K562 (cell line): ENCODE results near the gene STYXL1. TPM values are rescaled to one million over a fixed set of nuclear protein-coding genes. Genes with fewer than 3 reads are reported as not detected.
A peak's percentile ranks its signal among the peaks of the same experiment; 100 is the strongest.

ENCODE experiments used
- ARID2 ChIP-seq: fragments of 450-650 bp; IDR thresholded peaks from 2 replicates; pipeline ENCODE4 v1.6.1; 2017; ENCODE audit warnings: antibody characterized with exemption, mild to moderate bottlenecking
- BDP1 ChIP-seq: IDR thresholded peaks from 3 replicates; pipeline ENCODE4 v1.6.1; 2011; ENCODE audit not compliant: insufficient read length, insufficient read depth
- CHD1 ChIP-seq: fragments of 200-600 bp; sonication (generic); IDR thresholded peaks from one replicate; pipeline ENCODE4 v1.6.1; 2012; ENCODE audit warnings: mild to moderate bottlenecking, moderate library complexity, low read length, inconsistent platforms
- CREBBP ChIP-seq: IDR thresholded peaks from one replicate; pipeline ENCODE4 v1.6.1; 2012; ENCODE audit warnings: low read depth, mild to moderate bottlenecking, control low read depth, inconsistent platforms, low read length
- EHMT2 ChIP-seq: fragments of 450-650 bp; IDR thresholded peaks from 2 replicates; pipeline ENCODE4 v1.6.1; 2018; ENCODE audit warnings: antibody characterized with exemption
- FOSL1 ChIP-seq: fragments of 200-800 bp; sonication (Bioruptor generic); conservative IDR thresholded peaks from 2 replicates; pipeline ENCODE4 v1.6.1; 2016; ENCODE audit warnings: missing genetic modification characterization, missing compliant biosample characterization
- GATA2 ChIP-seq: sonication (generic); formaldehyde crosslinking; IDR thresholded peaks from 2 replicates; pipeline ENCODE4 v1.4.0; 2020; ENCODE audit warnings: mild to moderate bottlenecking, missing genetic modification reagents
- GTF2F1 ChIP-seq: IDR thresholded peaks from 2 replicates; pipeline ENCODE4 v1.6.1; 2011; ENCODE audit warnings: low read depth, low read length, improper control_type of control experiment
- JUND ChIP-seq, 2 experiments: IDR thresholded peaks; 2 replicates in 1 of 2; 3 replicates in 1 of 2; pipeline ENCODE4 v1.6.1; 2011; ENCODE audit warnings: borderline replicate concordance in 2 of 2, low read depth in 2 of 2, low read length in 2 of 2, improper control_type of control experiment in 1 of 2, missing biosample characterization in 1 of 2, missing genetic modification characterization in 1 of 2, missing genetic modification reagents in 1 of 2
- NUFIP1 ChIP-seq: fragments of 450-650 bp; IDR thresholded peaks from 2 replicates; pipeline ENCODE4 v1.6.1; 2018; ENCODE audit not compliant: partially characterized antibody
- POLR2H ChIP-seq: IDR thresholded peaks from 2 replicates; pipeline ENCODE4 v1.6.1; 2016; ENCODE audit warnings: missing genetic modification characterization, low read depth, mild to moderate bottlenecking, control low read depth, missing compliant biosample characterization, moderate library complexity
- PYGO2 ChIP-seq: fragments of 450-650 bp; IDR thresholded peaks from 2 replicates; pipeline ENCODE4 v1.6.1; 2016; ENCODE audit warnings: mild to moderate bottlenecking, missing genetic modification characterization, moderate library complexity, missing compliant biosample characterization
- SMAD2 ChIP-seq: fragments of 150-350 bp; IDR thresholded peaks from 2 replicates; pipeline ENCODE4 v1.6.1; 2014; ENCODE audit warnings: low read depth, mild to moderate bottlenecking, low read length
- SMARCA4 ChIP-seq: fragments of 450-650 bp; IDR thresholded peaks from 2 replicates; pipeline ENCODE4 v1.6.1; 2016
- TCF7L2 ChIP-seq: fragments of 150-350 bp; IDR thresholded peaks from 2 replicates; pipeline ENCODE4 v1.6.1; 2016; ENCODE audit warnings: low read depth, mild to moderate bottlenecking, low read length, moderate library complexity
- ZNF143 ChIP-seq: sonication (generic); formaldehyde crosslinking; IDR thresholded peaks from 2 replicates; pipeline ENCODE4 v1.9.0; 2022; ENCODE audit warnings: mild to moderate bottlenecking, missing genetic modification reagents
- ZNF347 ChIP-seq: fragments of 450-650 bp; formaldehyde crosslinking; IDR thresholded peaks from 2 replicates; pipeline ENCODE4 v1.4.0; 2020; ENCODE audit warnings: low read depth, mild to moderate bottlenecking, moderate library complexity
- ZNF408 ChIP-seq: fragments of 250-450 bp; sonication (Bioruptor Pico); IDR thresholded peaks from 2 replicates; pipeline ENCODE4 v1.4.0; 2020; ENCODE audit warnings: low read depth, mild to moderate bottlenecking, moderate library complexity
- polyA plus RNA-seq, 8 experiments: library from polyadenylated mRNA; depleted of rRNA in 4 of 8; stranded (reverse) in 5 of 8; unstranded in 3 of 8; fragments of >200 nt; fragmentation: Nextera tagmentation in 2 of 8; fragmentation: Illumina TruSeq in 1 of 8; extraction: Ambion mirVana in 2 of 8; extraction: Trizol in 1 of 8; gene quantifications; 2 replicates each; pipeline versions ENCODE4 v1.2.1 to v1.2.3, GENCODE V29; 2011 to 2014; ENCODE audit warnings: inconsistent platforms in 1 of 8, missing spikeins in 1 of 8
- total RNA-seq, 7 experiments: library from RNA; depleted of rRNA in 6 of 7; stranded (reverse); fragments of >200 nt in 6 of 7; fragmentation: Illumina TruSeq in 2 of 7; extraction: Trizol in 2 of 7; gene quantifications; 2 replicates each; pipeline versions ENCODE4 v1.2.1 to v1.2.3, GENCODE V29; 2011 to 2021; ENCODE audit warnings: low replicate concordance in 1 of 7
- TF ChIP-seq, protein P1 (sequence below): fragments of 450-650 bp; IDR thresholded peaks from 2 replicates; pipeline ENCODE4 v1.6.1; 2016; ENCODE audit warnings: low read depth
- TF ChIP-seq, protein P2 (sequence below): fragments of 250-450 bp; sonication (Bioruptor Pico); IDR thresholded peaks from 2 replicates; pipeline ENCODE4 v1.4.0; 2020

STYXL1 gene
- total and polyA plus RNA-seq, 9 of the 15 experiments (the other 6 are each of a cell fraction or from before 2014, with no cell fraction given), result 36.5 to 97.2 (median 49.9) TPM

DNA sequence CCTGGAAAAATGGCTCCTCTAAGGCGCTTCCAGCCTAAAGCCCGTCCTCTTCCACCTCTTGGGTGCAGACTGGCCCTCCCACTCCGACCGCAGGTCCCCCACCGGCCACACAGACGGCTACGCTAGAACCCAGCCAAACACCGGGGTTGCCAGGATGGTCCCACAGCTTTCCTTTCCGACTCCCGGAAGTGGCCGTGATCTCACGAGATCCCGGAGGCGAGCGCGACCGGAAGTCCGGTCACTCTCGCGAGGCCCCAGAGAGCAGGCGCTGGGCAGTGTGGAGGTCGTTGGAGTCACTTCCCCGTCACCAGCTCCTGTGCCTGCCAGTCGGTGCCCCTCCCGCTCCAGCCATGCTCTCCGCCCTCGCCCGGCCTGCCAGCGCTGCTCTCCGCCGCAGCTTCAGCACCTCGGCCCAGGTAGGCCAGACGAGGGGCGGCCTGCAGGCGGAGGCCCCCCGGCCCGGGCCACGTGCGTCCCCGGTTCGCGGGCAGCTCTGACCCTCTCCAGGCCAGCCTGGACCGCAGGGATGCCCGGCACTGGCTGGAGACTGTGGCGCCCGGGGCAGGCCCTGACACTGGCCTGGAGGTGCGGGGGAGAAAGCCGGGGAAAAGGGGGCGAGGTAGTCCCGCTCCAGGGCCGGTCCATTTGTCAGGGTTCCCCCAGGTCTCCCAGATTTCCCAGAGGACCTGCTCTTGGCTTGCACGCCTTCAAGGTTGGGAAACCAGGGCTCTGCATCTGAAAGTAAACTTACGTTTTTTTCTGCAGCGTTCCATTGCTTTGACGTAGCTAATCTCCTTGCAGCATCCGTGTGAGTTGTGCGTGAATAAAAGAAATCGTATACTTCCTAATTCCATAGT, at the start of gene STYXL1, which contains the start of gene MDH2 (continued):
- TF ChIP-seq JUND (IDR thresholded peaks at IDR 0.05; ENCODE audit: borderline replicate concordance, low read depth, low read length) (peak; percentile 66), JUND (tag; IDR thresholded peaks at IDR 0.05; ENCODE audit: borderline replicate concordance, low read depth, low read length) (peak; percentile 38; the same call in 1 of the 3 replicates), TCF7L2 (no peak), FOSL1 (tag) (no peak), SMARCA4 (no peak), GATA2 (CRISPR knock-in tag) (no peak; the same call in 1 of the 2 replicates), CREBBP (no peak), ZNF143 (CRISPR knock-in tag) (no peak), NUFIP1 (no peak), EHMT2 (no peak), GTF2F1 (peak; percentile 86; the same call in 1 of the 2 replicates), ZNF408 (CRISPR knock-in tag) (no peak), BDP1 (no peak), ZNF347 (CRISPR knock-in tag) (no peak), PYGO2 (no peak), SMAD2 (no peak), CHD1 (peak; percentile 70), ARID2 (no peak), POLR2H (tag) (peak; percentile 89)
- TF ChIP-seq, protein P1, sequence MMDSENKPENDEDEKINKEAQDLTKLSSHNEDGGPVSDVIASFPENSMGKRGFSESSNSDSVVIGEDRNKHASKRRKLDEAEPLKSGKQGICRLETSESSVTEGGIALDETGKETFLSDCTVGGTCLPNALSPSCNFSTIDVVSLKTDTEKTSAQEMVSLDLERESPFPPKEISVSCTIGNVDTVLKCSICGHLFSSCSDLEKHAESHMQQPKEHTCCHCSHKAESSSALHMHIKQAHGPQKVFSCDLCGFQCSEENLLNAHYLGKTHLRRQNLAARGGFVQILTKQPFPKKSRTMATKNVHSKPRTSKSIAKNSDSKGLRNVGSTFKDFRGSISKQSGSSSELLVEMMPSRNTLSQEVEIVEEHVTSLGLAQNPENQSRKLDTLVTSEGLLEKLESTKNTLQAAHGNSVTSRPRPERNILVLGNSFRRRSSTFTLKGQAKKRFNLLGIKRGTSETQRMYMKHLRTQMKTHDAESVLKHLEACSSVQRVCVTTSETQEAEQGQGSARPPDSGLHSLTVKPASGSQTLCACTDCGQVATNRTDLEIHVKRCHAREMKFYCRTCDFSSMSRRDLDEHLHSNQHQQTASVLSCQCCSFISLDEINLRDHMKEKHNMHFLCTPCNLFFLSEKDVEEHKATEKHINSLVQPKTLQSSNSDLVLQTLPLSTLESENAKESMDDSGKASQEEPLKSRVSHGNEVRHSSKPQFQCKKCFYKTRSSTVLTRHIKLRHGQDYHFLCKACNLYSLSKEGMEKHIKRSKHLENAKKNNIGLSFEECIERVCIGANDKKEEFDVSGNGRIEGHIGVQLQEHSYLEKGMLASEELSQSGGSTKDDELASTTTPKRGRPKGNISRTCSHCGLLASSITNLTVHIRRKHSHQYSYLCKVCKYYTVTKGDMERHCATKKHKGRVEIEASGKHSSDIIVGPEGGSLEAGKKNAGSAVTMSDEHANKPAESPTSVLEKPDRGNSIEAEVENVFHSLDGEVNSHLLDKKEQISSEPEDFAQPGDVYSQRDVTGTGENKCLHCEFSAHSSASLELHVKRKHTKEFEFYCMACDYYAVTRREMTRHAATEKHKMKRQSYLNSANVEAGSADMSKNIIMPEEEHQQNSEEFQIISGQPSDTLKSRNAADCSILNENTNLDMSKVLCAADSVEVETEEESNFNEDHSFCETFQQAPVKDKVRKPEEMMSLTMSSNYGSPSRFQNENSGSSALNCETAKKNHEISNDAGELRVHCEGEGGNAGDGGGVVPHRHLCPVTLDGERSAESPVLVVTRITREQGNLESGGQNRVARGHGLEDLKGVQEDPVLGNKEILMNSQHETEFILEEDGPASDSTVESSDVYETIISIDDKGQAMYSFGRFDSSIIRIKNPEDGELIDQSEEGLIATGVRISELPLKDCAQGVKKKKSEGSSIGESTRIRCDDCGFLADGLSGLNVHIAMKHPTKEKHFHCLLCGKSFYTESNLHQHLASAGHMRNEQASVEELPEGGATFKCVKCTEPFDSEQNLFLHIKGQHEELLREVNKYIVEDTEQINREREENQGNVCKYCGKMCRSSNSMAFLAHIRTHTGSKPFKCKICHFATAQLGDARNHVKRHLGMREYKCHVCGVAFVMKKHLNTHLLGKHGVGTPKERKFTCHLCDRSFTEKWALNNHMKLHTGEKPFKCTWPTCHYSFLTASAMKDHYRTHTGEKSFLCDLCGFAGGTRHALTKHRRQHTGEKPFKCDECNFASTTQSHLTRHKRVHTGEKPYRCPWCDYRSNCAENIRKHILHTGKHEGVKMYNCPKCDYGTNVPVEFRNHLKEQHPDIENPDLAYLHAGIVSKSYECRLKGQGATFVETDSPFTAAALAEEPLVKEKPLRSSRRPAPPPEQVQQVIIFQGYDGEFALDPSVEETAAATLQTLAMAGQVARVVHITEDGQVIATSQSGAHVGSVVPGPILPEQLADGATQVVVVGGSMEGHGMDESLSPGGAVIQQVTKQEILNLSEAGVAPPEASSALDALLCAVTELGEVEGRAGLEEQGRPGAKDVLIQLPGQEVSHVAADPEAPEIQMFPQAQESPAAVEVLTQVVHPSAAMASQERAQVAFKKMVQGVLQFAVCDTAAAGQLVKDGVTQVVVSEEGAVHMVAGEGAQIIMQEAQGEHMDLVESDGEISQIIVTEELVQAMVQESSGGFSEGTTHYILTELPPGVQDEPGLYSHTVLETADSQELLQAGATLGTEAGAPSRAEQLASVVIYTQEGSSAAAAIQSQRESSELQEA, result no peak
- TF ChIP-seq, protein P2, sequence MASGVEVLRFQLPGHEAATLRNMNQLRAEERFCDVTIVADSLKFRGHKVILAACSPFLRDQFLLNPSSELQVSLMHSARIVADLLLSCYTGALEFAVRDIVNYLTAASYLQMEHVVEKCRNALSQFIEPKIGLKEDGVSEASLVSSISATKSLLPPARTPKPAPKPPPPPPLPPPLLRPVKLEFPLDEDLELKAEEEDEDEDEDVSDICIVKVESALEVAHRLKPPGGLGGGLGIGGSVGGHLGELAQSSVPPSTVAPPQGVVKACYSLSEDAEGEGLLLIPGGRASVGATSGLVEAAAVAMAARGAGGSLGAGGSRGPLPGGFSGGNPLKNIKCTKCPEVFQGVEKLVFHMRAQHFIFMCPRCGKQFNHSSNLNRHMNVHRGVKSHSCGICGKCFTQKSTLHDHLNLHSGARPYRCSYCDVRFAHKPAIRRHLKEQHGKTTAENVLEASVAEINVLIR (CRISPR knock-in tag), result no peak
